Upper lobe of right lung (tissue), 1 donor: ENCODE measurements around the gene MOV10L1. TPM values are rescaled to one million over a fixed set of nuclear protein-coding genes. Genes with fewer than 3 reads are reported as not detected.
A peak's percentile ranks its signal among the peaks of the same experiment; 100 is the strongest.

Experiments
- ATAC-seq: fragments of 200-7000 bp; cut with Tn5 transposase; one replicate; pipeline ENCODE4 v1.9.1; 2020; ENCODE audit warnings: mild to moderate bottlenecking, moderate library complexity
- DNase-seq: peaks from one replicate; pipeline ENCODE4 v3.0.0-alpha.2; 2020
- H3K27ac ChIP-seq: fragments of 200-600 bp; one replicate; pipeline ENCODE4 v1.8.0; 2022
- H3K27me3 ChIP-seq: fragments of 200-600 bp; one replicate; pipeline ENCODE4 v1.8.0; 2022; ENCODE audit warnings: mild to moderate bottlenecking
- H3K36me3 ChIP-seq: fragments of 200-600 bp; one replicate; pipeline ENCODE4 v1.8.0; 2022
- H3K4me1 ChIP-seq: fragments of 200-600 bp; one replicate; pipeline ENCODE4 v1.8.0; 2022
- H3K4me3 ChIP-seq: fragments of 200-600 bp; one replicate; pipeline ENCODE4 v1.8.0; 2022; ENCODE audit warnings: mild to moderate bottlenecking
- H3K9me3 ChIP-seq: fragments of 200-600 bp; one replicate; pipeline ENCODE4 v1.8.0; 2022
- CTCF ChIP-seq: fragments of 200-600 bp; IDR thresholded peaks from one replicate; pipeline ENCODE4 v1.8.0; 2022; ENCODE audit warnings: antibody characterized with exemption
- intact Hi-C: fragments of 100-400 bp; cut with DNase I; formaldehyde crosslinking; loops from one replicate; pipeline ENCODE4 v1.11.0; 2022
- total RNA-seq: library from RNA; stranded (reverse); fragmentation: NEBNext Ultra II Directional; extraction: Animal tissue kit (Norgen Biotek cat#: 25700); gene quantifications from one replicate; pipeline ENCODE4 v1.2.1, GENCODE V29; 2021
- donor health status: DM: no; HTN: yes; CAD: no; lungs with severe emphysema.

The MOV10L1 gene
- total RNA-seq, 1 donor from 2014 or later: 1.2 TPM

DNA sequence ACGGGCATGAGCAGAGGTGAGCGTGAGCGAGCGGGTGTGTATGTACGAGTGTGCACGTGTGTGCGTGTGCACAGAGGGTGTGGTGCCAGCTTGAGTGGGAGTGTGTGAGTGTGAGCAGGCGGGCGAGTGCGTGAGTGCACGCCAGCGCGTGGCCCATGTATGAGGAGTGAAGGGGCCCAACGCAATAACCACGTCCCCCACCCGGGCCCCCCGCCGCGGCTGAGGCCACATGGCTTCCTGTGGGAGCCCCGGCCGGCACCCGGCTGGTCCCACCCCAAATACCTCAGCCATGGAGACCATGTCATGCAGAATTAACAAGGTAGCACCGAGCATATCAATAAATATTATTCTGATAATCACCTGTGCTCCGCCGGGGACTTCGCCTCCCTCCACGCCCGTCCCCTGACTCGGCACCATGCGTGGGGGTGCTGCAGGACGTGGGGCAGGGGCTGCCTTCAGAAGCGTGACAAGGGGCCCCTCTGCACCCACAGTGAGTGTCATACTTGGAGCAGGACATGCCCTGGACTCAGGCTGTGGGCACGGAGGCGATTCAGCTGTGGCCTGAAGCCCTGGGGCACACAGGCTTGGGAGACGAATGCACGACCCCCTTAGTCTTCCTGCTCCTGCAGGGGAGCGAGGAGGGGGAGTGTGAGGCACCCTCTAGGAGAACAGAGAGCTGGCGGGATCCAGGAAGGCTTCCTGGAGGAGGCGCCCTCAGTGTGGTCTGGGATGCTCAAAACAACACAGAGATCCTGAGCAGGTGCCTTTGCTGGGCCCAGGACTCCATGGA is 90.3 kb downstream of the MOV10L1 start:
- intact Hi-C loops: no loop called here
- TF ChIP-seq CTCF: no peak
- DNase-seq (no peak), ATAC-seq (no peak)
- H3K27me3 ChIP-seq: no peaks in the 10 kb centered on the region
- H3K4me3 ChIP-seq: no peak overlapping the region
- no peak overlapping the region for H3K27ac ChIP-seq
- H3K9me3 ChIP-seq: no peaks in the 10 kb centered on the region
- H3K4me1 ChIP-seq: peaks cover 16% of the 10 kb centered on the region
- H3K36me3 ChIP-seq: no peaks in the 10 kb centered on the region

DNA sequence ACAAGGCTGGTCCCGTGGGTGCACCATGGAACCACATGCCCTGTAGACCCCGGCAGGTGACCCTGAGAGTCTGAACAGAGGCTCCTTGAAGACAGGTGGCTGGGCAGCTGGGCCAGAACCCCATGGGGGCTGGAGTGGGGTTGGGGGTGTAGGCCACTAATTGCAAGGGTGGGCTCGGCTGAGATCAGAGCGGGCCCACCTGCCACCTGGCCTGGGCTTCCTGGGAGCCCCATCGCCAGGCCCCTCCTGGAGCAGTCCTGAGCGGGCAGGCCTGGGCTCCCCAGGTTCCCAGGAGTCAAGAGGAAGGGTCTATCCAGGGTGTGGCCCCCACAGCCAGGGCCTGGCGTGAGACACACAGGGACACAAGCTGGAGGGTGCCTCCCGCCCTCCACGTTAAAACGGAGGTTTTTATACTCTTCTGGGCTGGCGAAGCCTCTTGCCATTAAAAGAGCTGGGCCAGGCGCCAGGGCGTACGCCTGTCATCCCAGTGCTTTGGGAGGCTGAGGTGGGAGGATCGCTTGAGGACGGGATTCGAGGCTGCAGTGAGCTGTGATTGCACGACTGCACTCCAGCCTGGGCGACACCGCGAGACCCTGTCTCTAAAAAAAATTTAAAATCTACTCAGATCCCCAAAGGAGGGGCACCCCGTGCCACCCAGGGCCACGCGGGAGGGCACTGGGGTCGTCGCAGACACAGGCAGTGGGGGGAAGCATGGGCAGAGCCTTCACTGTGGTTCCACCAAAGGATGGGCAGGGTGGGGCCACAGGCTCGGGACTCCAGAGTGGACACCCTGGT is 91.1 kb downstream of the MOV10L1 start:
- TF ChIP-seq CTCF: no peak
- Histone ChIP-seq H3K36me3 (no peaks in the 10 kb centered on the region), H3K9me3 (no peaks in the 10 kb centered on the region), H3K4me1 (peaks cover 19% of the 10 kb centered on the region), H3K4me3 (no peak overlapping the region), H3K27me3 (no peaks in the 10 kb centered on the region), H3K27ac (no peak overlapping the region)
- no peak for ATAC-seq
- intact Hi-C loops: no loop called here
- DNase-seq: no peak

GRCh38 chr22:50182176-50183081 is 92.6 kb downstream of the MOV10L1 start:
- no peaks in the 10 kb centered on the region for H3K9me3 ChIP-seq
- peaks cover 28% of the 10 kb centered on the region for H3K4me1 ChIP-seq
- TF ChIP-seq CTCF: no peak
- H3K27ac ChIP-seq: no peak overlapping the region
- no peaks in the 10 kb centered on the region for H3K27me3 ChIP-seq
- no peaks in the 10 kb centered on the region for H3K36me3 ChIP-seq
- DNase-seq (peak; percentile 85), ATAC-seq (peak; percentile 31)
- H3K4me3 ChIP-seq: no peak overlapping the region
- intact Hi-C loops: no loop called here

- H3K27me3 ChIP-seq: no peaks in the 10 kb centered on the region
- peaks cover 31% of the 10 kb centered on the region for H3K4me1 ChIP-seq
- intact Hi-C loops: no loop called here
- no peak for TF ChIP-seq CTCF
- ATAC-seq (no peak), DNase-seq (no peak)
- H3K27ac ChIP-seq: no peak overlapping the region
- no peaks in the 10 kb centered on the region for H3K36me3 ChIP-seq
- no peaks in the 10 kb centered on the region for H3K9me3 ChIP-seq
- no peak overlapping the region for H3K4me3 ChIP-seq
Measured at GRCh38 chr22:50183141-50183971, 93.5 kb downstream of the MOV10L1 start.
